HG02642 (cell line): Measurements from ENCODE around the gene PGS1.
"Not testable (repeated sequence)": the region's sequence is repeated elsewhere in the genome, so short reads cannot be mapped to it uniquely, and the experiment has no call there.

Experiments used
- ATAC-seq: cut with Tn5 transposase; IDR thresholded peaks from one replicate; pipeline ENCODE4 v1.9.1; 2021; ENCODE audit warnings: mild to moderate bottlenecking; ENCODE audit not compliant: unreplicated experiment, poor library complexity

The PGS1 gene, protein sequence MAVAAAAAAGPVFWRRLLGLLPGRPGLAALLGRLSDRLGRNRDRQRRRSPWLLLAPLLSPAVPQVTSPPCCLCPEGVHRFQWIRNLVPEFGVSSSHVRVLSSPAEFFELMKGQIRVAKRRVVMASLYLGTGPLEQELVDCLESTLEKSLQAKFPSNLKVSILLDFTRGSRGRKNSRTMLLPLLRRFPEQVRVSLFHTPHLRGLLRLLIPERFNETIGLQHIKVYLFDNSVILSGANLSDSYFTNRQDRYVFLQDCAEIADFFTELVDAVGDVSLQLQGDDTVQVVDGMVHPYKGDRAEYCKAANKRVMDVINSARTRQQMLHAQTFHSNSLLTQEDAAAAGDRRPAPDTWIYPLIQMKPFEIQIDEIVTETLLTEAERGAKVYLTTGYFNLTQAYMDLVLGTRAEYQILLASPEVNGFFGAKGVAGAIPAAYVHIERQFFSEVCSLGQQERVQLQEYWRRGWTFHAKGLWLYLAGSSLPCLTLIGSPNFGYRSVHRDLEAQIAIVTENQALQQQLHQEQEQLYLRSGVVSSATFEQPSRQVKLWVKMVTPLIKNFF

DNA sequence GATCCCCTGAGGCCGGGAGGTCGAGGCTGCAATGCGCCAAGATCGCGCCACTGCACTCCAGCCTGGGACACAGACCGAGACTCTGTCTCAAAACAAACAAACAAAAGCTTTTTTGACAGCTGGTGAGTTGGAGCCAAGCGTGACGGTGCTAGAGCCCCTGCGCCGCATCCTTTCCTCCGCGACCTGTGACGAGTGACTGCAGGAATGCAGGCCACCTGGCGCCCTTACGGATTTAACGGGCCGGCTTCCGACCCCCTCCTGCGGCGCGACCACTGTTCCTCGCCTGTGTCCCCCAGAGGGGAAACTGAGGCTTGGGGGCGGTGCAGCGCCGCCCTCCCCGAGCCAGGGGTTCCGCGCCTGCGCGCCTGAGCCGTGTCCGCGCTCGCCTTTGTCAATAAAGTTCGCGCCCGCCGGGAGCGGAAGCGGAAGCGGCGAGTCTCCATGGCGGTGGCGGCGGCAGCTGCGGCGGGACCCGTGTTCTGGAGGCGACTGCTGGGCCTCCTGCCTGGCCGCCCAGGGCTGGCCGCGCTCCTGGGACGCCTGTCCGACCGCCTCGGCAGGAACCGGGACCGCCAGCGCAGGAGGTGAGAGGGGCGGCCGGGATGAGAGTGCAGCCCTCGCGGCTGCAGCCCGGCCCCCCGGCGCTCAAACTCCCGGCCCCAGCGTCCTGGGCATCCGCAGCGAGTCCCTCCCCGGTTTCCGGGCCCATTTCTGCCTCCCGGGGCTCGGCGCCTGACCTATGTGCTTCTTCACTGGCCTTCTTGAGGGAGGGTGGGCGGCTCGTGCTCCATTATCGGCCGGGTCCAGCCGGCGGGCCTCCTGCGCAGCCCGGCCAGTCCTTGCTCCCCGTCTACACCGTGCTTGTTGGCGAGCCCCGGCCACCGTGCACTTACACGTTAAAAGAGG lies at the start of gene PGS1:
TSS of gene PGS1 (plus strand) at position 425 of the 906 bp plus-strand sequence. CDS start at position 442, 17 bp downstream.
- ATAC-seq, result peak; percentile 69

DNA sequence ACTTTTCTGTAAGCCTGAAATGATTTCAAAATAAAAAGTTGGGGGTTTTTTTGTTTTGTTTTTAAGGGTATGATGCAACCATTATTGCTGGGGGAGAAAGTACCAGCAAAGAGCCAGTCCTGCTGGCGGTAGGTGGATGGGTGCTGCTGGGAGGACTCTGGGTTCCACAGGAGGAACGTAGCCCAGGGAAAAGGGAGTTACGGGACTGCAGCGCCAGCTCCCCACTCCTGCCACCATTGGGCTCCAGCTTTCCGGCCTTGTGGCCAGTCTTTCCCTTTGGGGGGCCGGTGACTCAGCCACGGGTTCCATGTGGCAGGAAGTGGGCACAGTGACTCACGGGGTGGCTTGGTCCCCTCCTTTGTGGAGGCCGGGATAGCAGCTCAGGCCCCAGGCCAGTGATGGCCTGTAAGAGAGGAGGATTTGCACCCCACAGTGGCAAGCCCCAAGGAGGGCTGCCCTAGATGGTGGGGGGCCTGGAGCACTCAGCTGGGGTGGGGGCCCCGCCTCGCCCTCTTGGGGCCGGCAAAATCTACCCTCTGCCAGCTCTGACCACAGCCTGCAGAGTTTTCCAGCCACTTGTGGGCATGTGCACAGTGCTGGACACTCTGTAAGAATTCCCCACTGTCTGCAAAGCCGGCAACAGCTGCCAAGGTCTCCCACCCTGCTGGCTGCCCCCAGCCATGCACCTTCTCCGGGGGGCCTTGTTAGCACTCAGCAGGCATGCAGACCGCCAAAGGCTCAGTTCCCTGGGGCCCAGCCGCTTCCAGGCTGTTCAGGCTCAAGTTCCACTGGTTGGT lies 49.0 kb upstream of the PGS1 start:
- no peak for ATAC-seq

DNA sequence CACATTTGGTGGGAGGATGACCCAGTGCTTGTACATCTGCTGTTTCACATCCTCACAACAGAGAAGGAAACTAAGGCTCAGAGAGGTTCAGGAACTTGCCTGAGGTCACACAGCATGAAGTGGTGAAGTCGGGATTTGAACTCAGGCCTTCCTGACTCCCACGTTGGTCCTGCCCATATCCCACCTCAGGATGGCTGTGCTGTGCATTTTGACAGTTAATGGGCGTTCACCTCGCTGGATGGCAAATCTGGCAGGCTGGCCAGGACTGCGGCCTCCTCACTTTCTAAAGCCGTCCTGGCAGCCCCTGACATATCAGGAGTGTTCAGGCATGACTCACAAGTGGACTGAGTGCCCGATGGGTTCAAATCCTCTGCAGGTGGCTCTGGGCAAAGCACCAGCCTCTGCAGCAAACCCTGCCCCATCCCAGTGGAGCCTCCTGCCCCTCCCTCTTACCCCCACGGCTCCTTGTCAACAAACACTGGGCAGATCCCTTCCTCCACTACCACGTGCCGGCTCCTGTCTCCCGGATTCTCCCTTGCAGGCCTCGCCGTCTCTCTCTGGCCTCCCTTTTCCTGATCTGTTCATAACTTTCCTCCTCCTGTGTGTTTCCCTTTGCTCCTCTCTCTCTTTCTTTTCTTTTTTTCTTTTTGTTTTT lies 47.8 kb upstream of the PGS1 start:
- no peak for ATAC-seq

DNA sequence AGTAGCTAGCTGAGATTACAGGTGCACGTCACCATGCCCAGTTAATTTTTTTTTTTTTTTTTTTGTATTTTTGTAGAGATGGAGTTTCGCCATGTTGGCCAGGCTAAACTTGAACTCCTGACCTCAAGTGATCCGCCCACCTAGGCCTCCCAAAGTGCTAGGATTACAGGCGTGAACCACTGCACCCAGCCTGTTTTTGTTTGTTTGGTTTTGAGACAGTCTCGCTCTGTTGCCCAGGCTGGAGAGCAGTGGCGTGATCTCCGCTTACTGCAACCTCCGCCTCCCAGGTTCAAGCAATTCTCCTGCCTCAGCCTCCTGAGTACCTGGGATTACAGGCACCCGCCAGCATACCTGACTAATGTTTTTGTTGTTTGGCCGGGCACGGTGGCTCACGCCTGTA lies 47.1 kb upstream of the PGS1 start:
- not testable (repeated sequence) for ATAC-seq

DNA sequence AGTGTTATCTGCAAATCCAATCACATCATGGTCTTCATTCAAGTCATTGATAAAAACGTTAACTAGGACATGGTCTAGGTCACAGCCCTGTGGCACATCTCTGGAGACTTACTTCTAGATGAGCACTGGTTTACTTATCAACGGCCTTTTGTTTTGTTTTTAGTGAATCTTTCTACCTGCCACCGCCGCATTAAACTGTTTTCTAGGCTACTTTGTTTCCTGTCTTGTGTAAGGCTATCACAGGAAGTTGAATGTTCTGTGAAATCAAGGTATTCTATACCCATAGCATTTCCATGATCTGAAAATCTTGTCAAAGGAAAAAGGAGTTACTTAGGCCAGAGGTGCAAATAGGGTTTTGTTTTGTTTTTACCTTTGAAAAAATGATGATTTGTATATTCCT lies 45.5 kb upstream of the PGS1 start:
- ATAC-seq, result no peak

DNA sequence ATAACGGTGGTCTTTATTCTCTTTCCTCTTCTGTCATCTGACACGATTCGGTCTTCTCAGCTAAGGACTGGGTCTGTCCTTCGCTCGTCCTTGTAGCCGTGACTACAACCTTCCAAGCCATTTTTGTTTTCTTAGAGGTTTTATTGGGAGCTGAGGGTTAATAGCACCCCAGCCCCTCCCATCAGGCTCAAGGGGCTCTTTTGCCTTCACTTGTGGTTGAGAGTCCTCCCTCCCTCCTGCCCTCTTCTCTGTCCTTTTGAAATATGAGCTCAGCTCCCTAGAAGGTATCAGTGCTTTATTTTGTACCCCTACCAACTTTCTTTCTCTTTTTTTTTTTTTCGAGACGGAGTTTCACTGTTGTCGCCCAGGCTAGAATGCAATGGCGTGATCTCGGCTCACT lies 43.2 kb upstream of the PGS1 start:
- no peak for ATAC-seq

DNA sequence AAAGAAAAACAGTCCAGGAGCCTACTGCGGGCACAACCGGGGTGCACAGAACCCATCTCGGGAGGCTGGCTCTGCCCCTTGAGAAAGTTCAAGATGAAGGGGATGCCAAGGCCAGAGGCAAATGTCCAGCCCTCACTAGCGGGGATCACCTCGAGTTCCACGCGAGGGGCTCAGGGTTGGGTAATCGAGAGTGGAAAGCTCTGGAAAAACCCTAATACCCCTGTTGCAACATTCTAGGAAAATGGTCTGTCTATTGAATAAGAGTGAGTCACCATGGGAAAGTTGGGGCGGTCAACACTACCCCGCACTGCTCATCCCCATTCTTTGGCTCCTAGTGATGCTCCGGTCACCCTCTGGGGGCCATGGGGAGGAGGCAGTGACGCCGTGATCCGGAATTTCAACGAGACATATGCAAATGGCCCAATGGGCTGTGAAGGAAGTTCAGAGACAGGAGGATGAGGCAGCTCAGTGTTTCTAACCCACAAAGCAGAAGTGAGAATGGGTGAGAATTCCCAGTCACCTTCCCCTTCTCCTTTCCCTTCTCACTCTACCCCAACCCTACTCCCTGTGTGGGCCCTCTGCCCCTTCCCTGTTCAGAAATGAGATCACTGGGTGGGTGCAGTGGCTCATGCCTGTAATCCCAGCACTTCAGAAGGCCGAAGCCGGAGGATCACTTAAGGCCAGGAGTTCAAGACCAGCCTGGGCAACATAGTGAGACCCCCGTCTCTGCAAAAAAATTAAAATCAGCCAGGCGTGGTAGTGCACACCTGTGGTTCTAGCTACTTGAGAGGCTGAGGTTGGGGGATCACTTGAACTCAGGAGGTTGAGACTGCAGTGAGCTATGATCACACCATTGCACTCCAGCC lies 41.0 kb upstream of the PGS1 start:
- peak; percentile 59 for ATAC-seq

DNA sequence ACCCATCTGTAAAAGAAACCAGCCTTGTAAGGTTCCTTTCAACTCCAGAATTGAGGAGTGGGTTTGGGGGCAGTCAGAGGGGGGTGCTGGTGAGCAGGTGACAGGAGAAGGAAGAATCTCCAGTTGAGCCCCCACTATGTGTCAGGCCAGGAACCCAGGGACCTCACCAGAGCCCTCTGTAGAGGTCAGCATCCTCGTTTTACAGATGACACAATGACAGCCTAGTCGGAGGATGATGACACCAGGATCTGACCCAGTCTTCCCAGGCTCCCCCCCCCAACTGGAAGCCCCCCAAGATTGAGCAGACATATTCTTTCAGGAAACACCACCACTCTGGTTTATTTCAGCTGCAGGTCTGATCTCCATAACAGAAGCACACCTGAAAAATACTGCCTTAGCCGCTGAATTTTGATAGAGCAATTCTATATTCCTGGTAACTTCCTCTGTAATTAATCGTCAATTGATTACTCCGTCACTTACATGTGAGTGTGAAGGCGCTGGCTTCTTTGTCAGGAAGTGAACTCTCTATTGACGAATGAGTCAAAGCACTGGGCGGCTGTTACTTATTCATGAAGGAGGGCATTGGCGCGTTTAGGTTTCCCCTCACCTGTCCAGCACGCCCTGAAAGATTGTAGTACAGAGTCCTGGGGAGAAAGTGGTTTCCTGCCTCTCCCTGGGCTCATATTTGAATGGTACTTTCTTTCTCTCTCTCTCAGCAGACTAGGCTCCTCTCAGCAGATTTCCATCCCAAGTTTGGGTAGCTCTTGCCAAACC lies 39.8 kb upstream of the PGS1 start:
- ATAC-seq, result no peak

DNA sequence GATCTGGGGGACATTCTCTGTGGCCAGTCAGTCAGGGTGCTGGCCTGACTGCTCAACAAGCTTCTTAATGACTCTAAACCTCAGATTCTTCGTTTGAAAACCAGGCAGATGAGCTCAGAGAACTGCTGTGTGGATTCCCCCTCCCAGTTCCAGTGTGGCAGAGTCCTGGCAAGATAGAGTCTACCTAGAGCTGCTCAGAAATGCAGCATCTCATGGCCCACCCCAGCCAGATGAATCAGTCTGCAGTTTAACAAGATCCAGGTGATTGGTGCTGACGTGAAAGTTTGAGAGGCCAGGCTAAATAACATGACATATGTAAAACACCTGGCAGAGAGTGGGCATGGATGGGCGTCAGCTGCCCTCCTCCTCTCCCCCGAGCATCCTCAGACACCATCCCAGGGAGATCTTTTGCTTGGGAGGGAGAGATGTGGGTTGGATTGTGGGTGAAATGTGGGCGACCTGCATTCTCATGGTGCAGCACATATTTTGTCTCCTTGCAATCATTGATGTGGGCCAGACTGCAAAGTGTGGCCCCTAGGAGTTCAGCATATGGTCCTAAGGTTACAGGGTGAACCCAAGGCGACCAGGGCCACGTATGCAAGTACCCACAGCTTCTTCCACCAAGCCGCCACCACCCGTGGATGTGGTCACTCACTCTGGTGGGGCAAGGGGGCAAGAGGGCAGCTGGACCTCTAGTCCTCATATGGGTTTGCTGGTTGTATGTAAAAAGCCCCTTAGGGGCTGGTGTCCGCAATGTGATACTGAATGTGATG lies 38.1 kb upstream of the PGS1 start:
- no peak for ATAC-seq

DNA sequence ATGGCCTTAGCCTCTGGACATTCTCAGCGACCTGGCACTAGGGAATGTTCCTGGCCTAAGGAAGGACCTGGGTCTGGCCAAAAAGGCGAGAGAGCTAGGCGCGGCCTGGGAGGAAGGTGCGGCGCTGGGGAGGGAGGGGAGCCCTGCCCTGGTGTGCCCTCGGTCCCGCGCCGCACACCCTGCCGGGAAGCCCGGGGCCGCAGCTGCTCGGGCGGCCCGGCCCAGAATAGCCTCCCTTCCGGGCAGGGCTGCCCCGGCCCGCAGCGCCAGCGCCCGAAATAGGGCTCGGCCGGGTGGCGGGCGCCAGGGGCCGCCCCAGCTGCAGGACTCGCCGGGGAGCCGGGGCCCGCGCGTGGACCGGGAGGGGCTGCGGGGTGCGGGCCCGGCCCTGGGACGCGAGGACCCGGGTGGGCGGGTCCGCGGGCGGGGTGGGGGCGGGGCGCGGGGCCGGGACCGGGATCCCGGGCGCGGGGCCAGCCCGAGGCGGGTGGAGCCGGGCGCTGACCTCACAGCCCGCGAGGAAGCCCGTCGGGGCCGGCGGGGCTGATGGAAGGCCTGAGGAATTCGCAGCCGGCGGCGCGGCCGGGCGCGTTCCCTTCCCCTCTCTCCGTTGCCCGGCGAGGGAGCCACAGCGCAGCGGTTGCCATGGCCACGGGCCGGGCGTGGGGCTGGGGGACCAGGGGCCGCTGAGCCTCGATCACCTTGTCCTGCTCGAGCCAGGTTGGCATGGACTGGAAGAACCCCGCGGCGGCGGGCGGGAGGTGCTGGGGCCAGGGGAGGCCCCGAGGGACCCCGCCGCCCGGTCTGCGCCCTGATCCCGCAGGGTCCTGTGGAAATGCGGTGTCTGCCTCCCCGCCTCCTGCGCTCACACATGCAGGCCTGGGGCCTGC lies 36.6 kb upstream of the PGS1 start:
- ATAC-seq, result no peak

DNA sequence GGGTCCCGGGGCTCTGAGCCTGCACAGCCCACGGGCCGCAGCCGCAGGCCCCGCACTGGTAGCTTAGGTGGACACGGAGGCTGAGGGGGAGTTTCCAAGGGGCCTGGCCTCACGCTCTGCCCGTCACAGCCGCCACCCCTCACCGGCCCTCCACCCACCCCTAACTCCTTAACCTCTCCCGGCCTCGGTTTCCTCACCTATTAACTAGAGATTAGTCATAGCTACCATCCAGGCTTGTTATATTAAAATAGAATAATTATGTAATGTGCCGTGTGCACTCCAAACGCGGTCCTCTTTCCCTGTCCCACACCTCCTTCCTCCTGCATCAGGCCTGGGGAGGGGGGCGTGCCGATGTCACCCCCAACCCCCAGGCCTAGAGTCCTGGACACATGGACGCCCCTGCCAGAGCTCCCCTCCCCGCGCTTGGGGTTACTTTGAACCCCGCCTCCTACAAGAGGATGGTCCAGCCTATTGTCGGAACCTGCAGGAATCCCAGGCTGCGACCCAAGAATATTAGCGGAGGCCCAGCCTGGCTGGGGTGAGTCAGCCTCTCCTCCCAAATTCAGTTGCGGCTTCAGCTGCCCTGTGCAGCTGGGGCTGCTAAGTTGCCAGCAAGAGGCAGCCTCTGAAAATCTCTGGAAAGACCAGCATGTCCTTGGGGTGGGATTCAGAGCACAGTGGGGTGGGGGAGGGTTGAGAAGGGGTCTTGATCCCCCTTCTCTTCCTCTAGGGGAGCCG lies 35.8 kb upstream of the PGS1 start:
- ATAC-seq, result no peak

DNA sequence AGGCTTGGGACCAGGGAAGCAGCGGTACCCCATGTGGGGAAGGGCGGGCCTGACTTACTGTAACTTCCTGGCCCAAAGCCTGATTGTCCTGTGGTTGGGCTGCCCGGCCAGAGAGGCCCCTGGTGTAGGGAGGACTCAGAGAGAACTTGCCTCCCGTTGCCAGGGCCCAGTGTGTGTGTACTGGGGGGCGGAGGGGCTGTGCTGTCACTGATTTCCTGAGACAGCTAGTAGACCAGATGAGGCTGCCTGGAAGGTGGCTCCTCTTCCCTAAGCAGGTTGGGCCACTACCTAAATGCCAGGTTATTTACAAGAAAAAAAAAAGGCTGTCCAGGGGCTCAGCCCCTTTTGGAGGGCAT lies 35.3 kb upstream of the PGS1 start:
- ATAC-seq, result no peak

DNA sequence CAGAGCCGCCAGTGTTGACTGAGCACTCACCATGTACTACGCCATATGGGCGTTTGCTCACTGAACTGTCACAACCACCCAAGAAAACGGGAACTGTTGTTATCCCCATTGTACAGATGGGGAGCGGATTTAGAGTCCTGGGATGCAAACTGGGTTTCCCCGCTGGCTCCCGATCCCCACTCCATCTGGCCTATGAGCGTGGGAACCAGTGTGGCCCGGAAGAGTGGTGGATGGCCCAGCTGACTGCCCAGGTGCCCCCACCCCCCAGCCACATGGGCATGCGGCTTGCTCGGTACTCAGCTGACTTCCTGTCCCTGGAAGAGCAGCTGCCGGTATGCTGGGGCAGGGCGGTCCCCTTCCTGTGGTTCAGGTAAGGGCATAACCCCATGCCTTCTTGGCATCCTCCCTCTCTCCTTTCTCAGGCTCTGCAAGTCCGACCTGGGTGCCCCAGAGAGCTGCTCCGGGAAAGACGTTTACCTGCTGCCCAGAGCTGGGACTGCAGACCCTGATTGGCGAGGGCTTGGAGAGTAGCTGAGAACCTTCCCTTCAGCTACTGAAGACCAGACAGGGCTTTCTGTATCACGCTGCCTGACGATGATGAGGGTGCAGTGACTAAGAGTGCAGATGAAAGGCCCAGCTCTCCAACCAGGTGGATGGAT lies 34.8 kb upstream of the PGS1 start:
- peak; percentile 41 for ATAC-seq

DNA sequence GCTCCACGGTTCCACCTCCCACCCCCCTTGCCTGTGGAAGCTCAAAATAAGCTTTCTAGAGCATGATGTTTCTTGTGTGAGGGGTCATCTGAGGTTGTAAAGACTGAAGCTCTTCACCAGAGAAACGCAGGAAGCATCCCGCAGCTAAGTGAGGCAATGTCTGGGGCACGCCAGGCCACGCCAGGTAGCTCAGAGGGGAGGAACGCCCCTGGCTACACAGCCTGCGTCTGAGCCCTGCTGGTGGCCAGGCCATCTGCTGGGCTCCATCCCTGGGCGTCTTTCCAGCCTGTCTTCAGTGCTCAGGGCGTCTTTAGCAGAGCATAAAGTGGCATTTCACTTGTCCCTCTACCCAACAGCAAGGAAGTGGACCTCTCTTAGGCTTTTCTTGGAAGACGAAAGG lies 33.8 kb upstream of the PGS1 start:
- ATAC-seq, result no peak

DNA sequence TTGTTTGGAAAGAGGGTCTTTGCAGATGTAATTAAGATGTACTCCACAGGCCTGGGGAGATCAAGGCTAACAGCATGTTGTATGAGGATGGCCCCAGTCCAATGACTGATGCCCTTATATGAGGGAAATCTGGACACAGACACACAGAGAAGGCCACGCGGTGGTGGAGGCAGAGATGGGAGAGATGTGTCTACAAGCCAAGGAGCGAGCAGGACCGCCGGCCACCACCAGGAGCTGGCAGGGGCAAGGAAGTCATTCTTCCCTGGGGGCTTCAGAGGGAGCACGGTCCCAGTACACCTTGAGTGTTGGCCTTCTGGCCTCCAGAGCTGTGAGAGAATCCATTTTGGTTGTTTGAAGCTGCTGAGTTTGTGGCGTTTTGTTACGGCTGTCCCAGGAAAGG lies 33.3 kb upstream of the PGS1 start:
- ATAC-seq, result no peak
